HepG2 (cell line): Measurements from ENCODE around the gene SLC25A5. TPM values are rescaled to one million over a fixed set of nuclear protein-coding genes. Genes with fewer than 3 reads are reported as not detected.

Source experiments
- BRD4 ChIP-seq: sonication (generic); formaldehyde crosslinking; IDR thresholded peaks from 2 replicates; pipeline ENCODE4 v1.4.0; 2020; ENCODE audit warnings: missing genetic modification reagents
- CENPX ChIP-seq: sonication (generic); formaldehyde crosslinking; IDR thresholded peaks from 2 replicates; pipeline ENCODE4 v1.9.0; 2021; ENCODE audit warnings: mild to moderate bottlenecking, missing genetic modification reagents, moderate library complexity
- FOXA3 ChIP-seq: IDR thresholded peaks from 2 replicates; pipeline ENCODE4 v1.6.1; 2016; ENCODE audit warnings: missing genetic modification reagents, missing compliant biosample characterization
- GABPA ChIP-seq, 2 experiments: IDR thresholded peaks; 2 replicates each; pipeline ENCODE4 v1.6.1; 2011 to 2016; ENCODE audit warnings: low read depth in 2 of 2, low read length in 1 of 2, missing biosample characterization in 1 of 2, missing genetic modification characterization in 1 of 2
- KAT8 ChIP-seq: IDR thresholded peaks from 2 replicates; pipeline ENCODE4 v1.6.1; 2016; ENCODE audit warnings: missing genetic modification reagents, missing compliant biosample characterization
- NR1H2 ChIP-seq: sonication (generic); formaldehyde crosslinking; IDR thresholded peaks from 2 replicates; pipeline ENCODE4 v1.8.1; 2022; ENCODE audit warnings: low read depth, missing genetic modification reagents, borderline replicate concordance
- NRL ChIP-seq: sonication (generic); formaldehyde crosslinking; IDR thresholded peaks from 2 replicates; pipeline ENCODE4 v1.5.0; 2020; ENCODE audit warnings: missing genetic modification reagents, mild to moderate bottlenecking, moderate library complexity, borderline replicate concordance
- TAF1 ChIP-seq: sonication (generic); formaldehyde crosslinking; IDR thresholded peaks from 2 replicates; pipeline ENCODE4 v1.4.0; 2020; ENCODE audit warnings: missing genetic modification reagents
- ZNF224 ChIP-seq: sonication (generic); formaldehyde crosslinking; IDR thresholded peaks from 2 replicates; pipeline ENCODE4 v1.5.0; 2020; ENCODE audit warnings: mild to moderate bottlenecking, missing genetic modification reagents
- ZNF670 ChIP-seq: sonication (generic); formaldehyde crosslinking; IDR thresholded peaks from 2 replicates; pipeline ENCODE4 v1.8.0; 2022; ENCODE audit warnings: mild to moderate bottlenecking, missing genetic modification reagents, borderline replicate concordance
- polyA plus RNA-seq, 8 experiments: library from polyadenylated mRNA; depleted of rRNA in 3 of 8; stranded (reverse) in 7 of 8; unstranded in 1 of 8; fragments of >200 nt; fragmentation: Illumina TruSeq in 4 of 8; extraction: Trizol in 4 of 8; gene quantifications; 2 replicates each; pipeline versions ENCODE4 v1.2.1 to v1.2.3, GENCODE V29; 2011 to 2016; ENCODE audit warnings: low read depth in 4 of 8, missing spikeins in 1 of 8, mixed read lengths in 1 of 8; ENCODE audit not compliant: insufficient read depth in 1 of 8
- total RNA-seq, 5 experiments: library from RNA; depleted of rRNA; stranded (reverse); fragments of >200 nt; fragmentation: Illumina TruSeq; extraction: Trizol; gene quantifications; 2 replicates each; pipeline ENCODE4 v1.2.3, GENCODE V29; 2016; ENCODE audit warnings: low read depth in 1 of 5
- TF ChIP-seq, protein P1 (sequence below), 2 experiments: sonication (generic) in 1 of 2; formaldehyde crosslinking in 1 of 2; IDR thresholded peaks; 2 replicates each; pipeline versions ENCODE4 v1.4.0 to v1.6.1; 2018 to 2020; ENCODE audit warnings: missing genetic modification reagents in 2 of 2, borderline replicate concordance in 1 of 2, low read depth in 1 of 2, mild to moderate bottlenecking in 1 of 2, missing biosample characterization in 1 of 2
- TF ChIP-seq, protein P2 (sequence below): sonication (generic); formaldehyde crosslinking; IDR thresholded peaks from 2 replicates; pipeline ENCODE4 v1.4.0; 2020; ENCODE audit warnings: missing genetic modification reagents
- TF ChIP-seq, protein P3 (sequence below): sonication (generic); formaldehyde crosslinking; IDR thresholded peaks from 2 replicates; pipeline ENCODE4; 2020; ENCODE audit warnings: missing genetic modification reagents, mild to moderate bottlenecking, borderline replicate concordance
- TF ChIP-seq, protein P4 (sequence below): sonication (generic); formaldehyde crosslinking; IDR thresholded peaks from 2 replicates; pipeline ENCODE4 v1.4.0; 2020; ENCODE audit warnings: missing genetic modification reagents
- TF ChIP-seq, protein P5 (sequence below): sonication (generic); formaldehyde crosslinking; IDR thresholded peaks from 2 replicates; pipeline ENCODE4 v1.4.0; 2020; ENCODE audit warnings: missing genetic modification reagents

The SLC25A5 gene
- total and polyA plus RNA-seq, 2 of the 13 experiments (the other 11 are each of a cell fraction or from before 2014, with no cell fraction given): 300 to 402 TPM

DNA sequence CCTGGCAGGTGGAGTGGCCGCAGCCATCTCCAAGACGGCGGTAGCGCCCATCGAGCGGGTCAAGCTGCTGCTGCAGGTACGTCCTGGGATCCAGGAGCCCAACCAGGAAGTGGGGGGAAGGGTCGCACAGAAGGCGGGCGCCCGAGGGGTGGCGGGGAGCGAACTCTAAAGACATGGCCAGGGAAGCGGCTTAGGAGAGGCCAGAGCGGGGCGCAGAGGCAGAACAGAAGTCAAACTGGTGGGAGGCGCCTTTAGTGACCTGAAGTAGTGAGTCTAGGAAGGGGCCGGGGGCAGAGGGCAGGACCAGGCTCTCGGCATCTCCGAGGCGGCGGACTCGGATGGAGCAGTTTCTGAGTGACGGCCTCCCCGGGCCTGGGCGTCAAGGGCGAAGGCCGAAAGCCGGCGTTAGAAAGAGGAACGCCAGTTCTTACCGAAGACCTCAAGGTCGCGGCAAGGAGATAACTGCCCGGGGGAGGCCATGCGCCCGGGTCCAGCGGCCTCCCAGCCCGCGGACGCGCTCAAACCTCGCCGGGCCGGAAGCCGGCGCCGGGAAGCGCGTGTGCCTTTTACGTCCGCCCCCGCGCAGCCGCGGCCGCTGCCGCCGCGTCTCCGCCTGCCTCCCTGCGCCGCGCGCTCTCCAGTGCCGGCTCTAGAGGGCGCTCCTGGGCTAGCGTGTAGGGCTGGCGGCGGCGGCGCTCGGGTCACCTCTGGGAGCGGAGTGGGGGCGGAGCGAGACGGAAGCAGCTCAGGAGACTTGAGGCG is 488 bp downstream of the SLC25A5 start (continued):
- TF ChIP-seq, protein P1, sequence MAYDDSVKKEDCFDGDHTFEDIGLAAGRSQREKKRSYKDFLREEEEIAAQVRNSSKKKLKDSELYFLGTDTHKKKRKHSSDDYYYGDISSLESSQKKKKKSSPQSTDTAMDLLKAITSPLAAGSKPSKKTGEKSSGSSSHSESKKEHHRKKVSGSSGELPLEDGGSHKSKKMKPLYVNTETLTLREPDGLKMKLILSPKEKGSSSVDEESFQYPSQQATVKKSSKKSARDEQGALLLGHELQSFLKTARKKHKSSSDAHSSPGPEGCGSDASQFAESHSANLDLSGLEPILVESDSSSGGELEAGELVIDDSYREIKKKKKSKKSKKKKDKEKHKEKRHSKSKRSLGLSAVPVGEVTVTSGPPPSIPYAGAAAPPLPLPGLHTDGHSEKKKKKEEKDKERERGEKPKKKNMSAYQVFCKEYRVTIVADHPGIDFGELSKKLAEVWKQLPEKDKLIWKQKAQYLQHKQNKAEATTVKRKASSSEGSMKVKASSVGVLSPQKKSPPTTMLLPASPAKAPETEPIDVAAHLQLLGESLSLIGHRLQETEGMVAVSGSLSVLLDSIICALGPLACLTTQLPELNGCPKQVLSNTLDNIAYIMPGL (CRISPR knock-in tag; IDR thresholded peaks at IDR 0.05; ENCODE audit: borderline replicate concordance in 1 of 2, low read depth in 1 of 2): peak; percentile 76 to 82; a peak in 3 of 4 replicates
- TF ChIP-seq NRL (no peak), ZNF224 (no peak), FOXA3 (CRISPR knock-in tag) (no peak), KAT8 (CRISPR knock-in tag) (no peak), TAF1 (CRISPR knock-in tag) (0 out of 2 replicates have a peak, but pooled peaks have one; percentile 28), CENPX (CRISPR knock-in tag) (no peak), BRD4 (CRISPR knock-in tag) (no peak), GABPA (IDR thresholded peaks at IDR 0.05; ENCODE audit: low read depth, low read length) (peak; percentile 68), GABPA (CRISPR knock-in tag; IDR thresholded peaks at IDR 0.05; ENCODE audit: low read depth) (no peak; the same call in 1 of the 2 replicates), ZNF670 (CRISPR knock-in tag) (no peak), NR1H2 (CRISPR knock-in tag) (no peak)
- TF ChIP-seq, protein P2, sequence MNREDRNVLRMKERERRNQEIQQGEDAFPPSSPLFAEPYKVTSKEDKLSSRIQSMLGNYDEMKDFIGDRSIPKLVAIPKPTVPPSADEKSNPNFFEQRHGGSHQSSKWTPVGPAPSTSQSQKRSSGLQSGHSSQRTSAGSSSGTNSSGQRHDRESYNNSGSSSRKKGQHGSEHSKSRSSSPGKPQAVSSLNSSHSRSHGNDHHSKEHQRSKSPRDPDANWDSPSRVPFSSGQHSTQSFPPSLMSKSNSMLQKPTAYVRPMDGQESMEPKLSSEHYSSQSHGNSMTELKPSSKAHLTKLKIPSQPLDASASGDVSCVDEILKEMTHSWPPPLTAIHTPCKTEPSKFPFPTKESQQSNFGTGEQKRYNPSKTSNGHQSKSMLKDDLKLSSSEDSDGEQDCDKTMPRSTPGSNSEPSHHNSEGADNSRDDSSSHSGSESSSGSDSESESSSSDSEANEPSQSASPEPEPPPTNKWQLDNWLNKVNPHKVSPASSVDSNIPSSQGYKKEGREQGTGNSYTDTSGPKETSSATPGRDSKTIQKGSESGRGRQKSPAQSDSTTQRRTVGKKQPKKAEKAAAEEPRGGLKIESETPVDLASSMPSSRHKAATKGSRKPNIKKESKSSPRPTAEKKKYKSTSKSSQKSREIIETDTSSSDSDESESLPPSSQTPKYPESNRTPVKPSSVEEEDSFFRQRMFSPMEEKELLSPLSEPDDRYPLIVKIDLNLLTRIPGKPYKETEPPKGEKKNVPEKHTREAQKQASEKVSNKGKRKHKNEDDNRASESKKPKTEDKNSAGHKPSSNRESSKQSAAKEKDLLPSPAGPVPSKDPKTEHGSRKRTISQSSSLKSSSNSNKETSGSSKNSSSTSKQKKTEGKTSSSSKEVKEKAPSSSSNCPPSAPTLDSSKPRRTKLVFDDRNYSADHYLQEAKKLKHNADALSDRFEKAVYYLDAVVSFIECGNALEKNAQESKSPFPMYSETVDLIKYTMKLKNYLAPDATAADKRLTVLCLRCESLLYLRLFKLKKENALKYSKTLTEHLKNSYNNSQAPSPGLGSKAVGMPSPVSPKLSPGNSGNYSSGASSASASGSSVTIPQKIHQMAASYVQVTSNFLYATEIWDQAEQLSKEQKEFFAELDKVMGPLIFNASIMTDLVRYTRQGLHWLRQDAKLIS (CRISPR knock-in tag): no peak
- TF ChIP-seq, protein P3, sequence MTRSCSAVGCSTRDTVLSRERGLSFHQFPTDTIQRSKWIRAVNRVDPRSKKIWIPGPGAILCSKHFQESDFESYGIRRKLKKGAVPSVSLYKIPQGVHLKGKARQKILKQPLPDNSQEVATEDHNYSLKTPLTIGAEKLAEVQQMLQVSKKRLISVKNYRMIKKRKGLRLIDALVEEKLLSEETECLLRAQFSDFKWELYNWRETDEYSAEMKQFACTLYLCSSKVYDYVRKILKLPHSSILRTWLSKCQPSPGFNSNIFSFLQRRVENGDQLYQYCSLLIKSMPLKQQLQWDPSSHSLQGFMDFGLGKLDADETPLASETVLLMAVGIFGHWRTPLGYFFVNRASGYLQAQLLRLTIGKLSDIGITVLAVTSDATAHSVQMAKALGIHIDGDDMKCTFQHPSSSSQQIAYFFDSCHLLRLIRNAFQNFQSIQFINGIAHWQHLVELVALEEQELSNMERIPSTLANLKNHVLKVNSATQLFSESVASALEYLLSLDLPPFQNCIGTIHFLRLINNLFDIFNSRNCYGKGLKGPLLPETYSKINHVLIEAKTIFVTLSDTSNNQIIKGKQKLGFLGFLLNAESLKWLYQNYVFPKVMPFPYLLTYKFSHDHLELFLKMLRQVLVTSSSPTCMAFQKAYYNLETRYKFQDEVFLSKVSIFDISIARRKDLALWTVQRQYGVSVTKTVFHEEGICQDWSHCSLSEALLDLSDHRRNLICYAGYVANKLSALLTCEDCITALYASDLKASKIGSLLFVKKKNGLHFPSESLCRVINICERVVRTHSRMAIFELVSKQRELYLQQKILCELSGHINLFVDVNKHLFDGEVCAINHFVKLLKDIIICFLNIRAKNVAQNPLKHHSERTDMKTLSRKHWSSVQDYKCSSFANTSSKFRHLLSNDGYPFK (CRISPR knock-in tag): peak; percentile 68; the same call in 1 of the 2 replicates
- TF ChIP-seq, protein P4, sequence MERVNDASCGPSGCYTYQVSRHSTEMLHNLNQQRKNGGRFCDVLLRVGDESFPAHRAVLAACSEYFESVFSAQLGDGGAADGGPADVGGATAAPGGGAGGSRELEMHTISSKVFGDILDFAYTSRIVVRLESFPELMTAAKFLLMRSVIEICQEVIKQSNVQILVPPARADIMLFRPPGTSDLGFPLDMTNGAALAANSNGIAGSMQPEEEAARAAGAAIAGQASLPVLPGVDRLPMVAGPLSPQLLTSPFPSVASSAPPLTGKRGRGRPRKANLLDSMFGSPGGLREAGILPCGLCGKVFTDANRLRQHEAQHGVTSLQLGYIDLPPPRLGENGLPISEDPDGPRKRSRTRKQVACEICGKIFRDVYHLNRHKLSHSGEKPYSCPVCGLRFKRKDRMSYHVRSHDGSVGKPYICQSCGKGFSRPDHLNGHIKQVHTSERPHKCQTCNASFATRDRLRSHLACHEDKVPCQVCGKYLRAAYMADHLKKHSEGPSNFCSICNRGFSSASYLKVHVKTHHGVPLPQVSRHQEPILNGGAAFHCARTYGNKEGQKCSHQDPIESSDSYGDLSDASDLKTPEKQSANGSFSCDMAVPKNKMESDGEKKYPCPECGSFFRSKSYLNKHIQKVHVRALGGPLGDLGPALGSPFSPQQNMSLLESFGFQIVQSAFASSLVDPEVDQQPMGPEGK (CRISPR knock-in tag): peak; percentile 25; the same call in 1 of the 2 replicates
- TF ChIP-seq, protein P5, sequence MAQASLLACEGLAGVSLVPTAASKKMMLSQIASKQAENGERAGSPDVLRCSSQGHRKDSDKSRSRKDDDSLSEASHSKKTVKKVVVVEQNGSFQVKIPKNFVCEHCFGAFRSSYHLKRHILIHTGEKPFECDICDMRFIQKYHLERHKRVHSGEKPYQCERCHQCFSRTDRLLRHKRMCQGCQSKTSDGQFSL: no peak
